Measurements from ENCODE around the gene AAMP. TPM values are rescaled to one million over a fixed set of nuclear protein-coding genes. Genes with fewer than 3 reads are reported as not detected.
A peak's percentile ranks its signal among the peaks of the same experiment; 100 is the strongest.
"Not testable (repeated sequence)": the region's sequence is repeated elsewhere in the genome, so short reads cannot be mapped to it uniquely, and the experiment has no call there.

The AAMP gene
- polyA plus RNA-seq, 3 donors, result 137 to 150 (median 144) TPM

- no peak for DNase-seq
Measured at GRCh38 chr2:218280260-218280870, 10.4 kb upstream of the AAMP start.

- DNase-seq, result no peak
Measured at GRCh38 chr2:218278531-218279360, 8.8 kb upstream of the AAMP start.

GRCh38 chr2:218277921-218278320 lies 8.0 kb upstream of the AAMP start:
- no peak for DNase-seq

GRCh38 chr2:218276986-218277755 lies 7.2 kb upstream of the AAMP start:
- no peak for DNase-seq

- DNase-seq, result no peak
Measured at GRCh38 chr2:218275371-218276072, 5.6 kb upstream of the AAMP start.

- DNase-seq, result no peak
Measured at GRCh38 chr2:218274586-218274985, 4.6 kb upstream of the AAMP start.

- no peak for DNase-seq
Measured at GRCh38 chr2:218273908-218274249, 3.9 kb upstream of the AAMP start.

GRCh38 chr2:218273214-218273907 lies 3.4 kb upstream of the AAMP start:
- not testable (repeated sequence) for DNase-seq

GRCh38 chr2:218272531-218273212 lies 2.7 kb upstream of the AAMP start:
- DNase-seq, result peak; percentile 75

GRCh38 chr2:218271865-218272530 lies 2.1 kb upstream of the AAMP start:
- DNase-seq, result no peak

- DNase-seq, result no peak
Measured at GRCh38 chr2:218271487-218271797, 1.5 kb upstream of the AAMP start.

- DNase-seq, result no peak
Measured at GRCh38 chr2:218270721-218271486, 967 bp upstream of the AAMP start.

- DNase-seq, result no peak
Measured at GRCh38 chr2:218267259-218267658, 2.7 kb downstream of the AAMP start.

- no peak for DNase-seq
Measured at GRCh38 chr2:218266316-218266979, 3.5 kb downstream of the AAMP start.

- no peak for DNase-seq
Measured at GRCh38 chr2:218265626-218266025, 4.3 kb downstream of the AAMP start.

- no peak for DNase-seq
Measured at GRCh38 chr2:218264773-218265561, 5.0 kb downstream of the AAMP start.

- DNase-seq, result no peak
Measured at GRCh38 chr2:218263817-218264641, 5.9 kb downstream of the AAMP start.
